ENCODE data around the gene SUPT5H. TPM values are rescaled to one million over a fixed set of nuclear protein-coding genes. Genes with fewer than 3 reads are reported as not detected.

SUPT5H gene
- total and polyA plus RNA-seq, 2 of the 13 experiments (the other 11 are each of a cell fraction or from before 2014, with no cell fraction given) = 48.2 to 51.7 TPM

GRCh38 chr19:39405958-39406655 is 39.3 kb upstream of the SUPT5H start (continued):
- TF ChIP-seq TFDP2 (CRISPR knock-in tag; IDR thresholded peaks at IDR 0.05) (peak; percentile 6; the same call in 1 of the 2 replicates), NKX3-1 (CRISPR knock-in tag; IDR thresholded peaks at IDR 0.05) (0 out of 2 replicates have a peak, but pooled peaks have one; percentile 5), ZNF451 (CRISPR knock-in tag; IDR thresholded peaks at IDR 0.05) (0 out of 2 replicates have a peak, but pooled peaks have one; percentile 0), NCOR1 (IDR thresholded peaks at IDR 0.05; ENCODE audit: borderline replicate concordance, low read length) (0 out of 2 replicates have a peak, but pooled peaks have one; percentile 3), PRPF4 (IDR thresholded peaks at IDR 0.05; ENCODE audit: low read depth, low read length, poor library complexity, severe bottlenecking) (peak; percentile 58), SRSF4 (IDR thresholded peaks at IDR 0.05; ENCODE audit: low read depth, low read length, poor library complexity, severe bottlenecking) (no peak), ZNF281 (CRISPR knock-in tag; IDR thresholded peaks at IDR 0.05; ENCODE audit: borderline replicate concordance) (peak; percentile 72; the same call in 1 of the 2 replicates), GATAD2A (CRISPR knock-in tag; IDR thresholded peaks at IDR 0.05) (0 out of 2 replicates have a peak, but pooled peaks have one; percentile 2), ZGPAT (CRISPR knock-in tag; IDR thresholded peaks at IDR 0.05) (peak; percentile 10; the same call in 1 of the 2 replicates), ZNF510 (CRISPR knock-in tag; IDR thresholded peaks at IDR 0.05; ENCODE audit: low read depth) (0 out of 2 replicates have a peak, but pooled peaks have one; percentile 19)
